Lower leg skin (tissue), 4 donors: ENCODE results near the gene PER3. TPM values are rescaled to one million over a fixed set of nuclear protein-coding genes. Genes with fewer than 3 reads are reported as not detected.

Experiments used
- DNase-seq, 2 donors: peaks; one replicate each; pipeline ENCODE4 v3.0.0-alpha.2; 2019; ENCODE audit warnings: low spot score in 2 of 2
- H3K4me3 ChIP-seq: fragments of 200-600 bp; sonication (generic); 2 replicates; pipeline ENCODE4 v1.5.1; 2017; ENCODE audit warnings: mild to moderate bottlenecking, low read depth; ENCODE audit not compliant: poor library complexity, severe bottlenecking
- CTCF ChIP-seq, 3 donors: fragments of 450-650 bp; IDR thresholded peaks; one replicate each; pipeline ENCODE4 v1.5.1; 2016; ENCODE audit warnings: antibody characterized with exemption in 3 of 3, mild to moderate bottlenecking in 3 of 3, moderate library complexity in 2 of 3
- POLR2A ChIP-seq, 2 donors: fragments of 450-650 bp; IDR thresholded peaks; one replicate each; pipeline ENCODE4 v1.6.1; 2016 to 2017; ENCODE audit warnings: antibody characterized with exemption in 2 of 2, mild to moderate bottlenecking in 1 of 2, moderate library complexity in 1 of 2
- WGBS, 2 donors: methylation state at CpG; one replicate each; pipeline ENCODE4 v1.1.5; 2018; 5-methylcytosine and 5-hydroxymethylcytosine counted together
- intact Hi-C: fragments of 100-400 bp; cut with DNase I; formaldehyde crosslinking; loops from one replicate; pipeline ENCODE4 v1.15.0; 2023; ENCODE audit warnings: low total_unique reads
- total RNA-seq, 4 donors: library from RNA; depleted of rRNA; stranded (reverse); fragments of >200 nt; gene quantifications; one replicate each; pipeline ENCODE4 v1.1.0, GENCODE V29; 2016

The PER3 gene
- 10 to 100 TPM; 14.3 to 22.5 (median 19.3) TPM for total RNA-seq

DNA sequence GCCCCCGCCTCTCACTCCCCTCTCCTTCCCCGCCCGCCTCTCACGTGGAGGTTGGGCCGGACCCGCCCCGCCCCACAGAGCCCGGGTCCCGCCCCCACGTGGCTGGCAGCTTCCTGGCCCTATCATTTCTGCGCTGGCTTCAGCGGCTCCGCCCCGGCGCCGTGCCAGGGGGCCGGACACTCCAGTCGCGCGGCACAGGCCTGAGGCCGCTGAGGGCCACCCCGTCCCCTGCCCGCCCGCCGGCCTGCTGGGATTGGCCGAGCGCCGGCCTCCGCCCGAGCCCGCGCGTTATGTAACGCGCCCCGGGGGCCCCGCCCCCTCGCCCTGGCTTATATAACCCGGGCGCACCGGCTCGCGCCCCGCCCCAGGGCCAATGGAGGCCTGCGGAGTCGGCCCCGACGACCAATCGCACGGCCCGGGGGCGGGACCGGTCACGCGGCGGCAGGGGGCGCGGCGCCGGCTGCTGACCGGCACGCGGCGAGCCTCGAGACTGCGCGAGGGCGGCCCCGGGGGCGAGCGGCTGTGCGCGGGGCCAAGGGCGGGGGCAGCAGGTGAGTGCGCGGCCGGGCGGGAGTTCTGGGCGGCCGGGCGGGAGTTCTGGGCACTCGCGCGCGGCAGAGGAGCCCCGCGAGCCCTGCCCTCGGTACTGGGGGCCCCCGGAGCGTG is at the start of gene PER3:
Gene PER3 (plus strand): TSS at position 466 of the 666 bp plus-strand sequence. CDS start 587 bp downstream, outside the sequence.
- TF ChIP-seq POLR2A (IDR thresholded peaks at IDR 0.05) (no peak), CTCF (IDR thresholded peaks at IDR 0.05) (no peak)
- WGBS, 2 donors, result 0% methylated on average over 7 of the region's 90 CpGs; no CpG with 5 or more reads in 1 of the 2 donors
- intact Hi-C loops, result no loop called here
- peak; percentile 95 to 99 for DNase-seq
- peak within 1 kb of the TSS; percentile 18 for H3K4me3 ChIP-seq

DNA sequence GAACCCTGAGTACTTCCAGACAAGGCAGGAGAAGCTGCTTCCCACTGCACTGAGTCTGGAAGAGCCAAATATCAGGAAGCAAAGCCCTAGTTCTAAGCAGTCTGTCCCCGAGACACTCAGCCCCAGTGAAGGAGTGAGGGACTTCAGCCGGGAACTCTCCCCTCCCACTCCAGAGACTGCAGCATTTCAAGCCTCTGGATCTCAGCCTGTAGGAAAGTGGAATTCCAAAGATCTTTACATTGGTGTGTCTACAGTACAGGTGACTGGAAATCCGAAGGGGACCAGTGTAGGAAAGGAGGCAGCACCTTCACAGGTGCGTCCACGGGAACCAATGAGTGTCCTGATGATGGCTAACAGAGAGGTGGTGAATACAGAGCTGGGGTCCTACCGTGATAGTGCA is 46.0 kb upstream of the PER3 start:
- intact Hi-C loops, result no loop called here
- TF ChIP-seq CTCF (IDR thresholded peaks at IDR 0.05) (no peak), POLR2A (IDR thresholded peaks at IDR 0.05) (no peak)
- no peak for DNase-seq
- WGBS, 2 donors, result 95 to 97% methylated on average over 6 of the region's 6 CpGs
- H3K4me3 ChIP-seq, result no peak overlapping the region

GRCh38 chr1:7743346-7743745 is 40.7 kb upstream of the PER3 start:
- no peak overlapping the region for H3K4me3 ChIP-seq
- DNase-seq, result no peak
- intact Hi-C loops, result no loop called here
- TF ChIP-seq POLR2A (IDR thresholded peaks at IDR 0.05) (no peak), CTCF (IDR thresholded peaks at IDR 0.05) (no peak)
- 64 to 71% methylated on average over 6 of the region's 6 CpGs for WGBS, 2 donors

DNA sequence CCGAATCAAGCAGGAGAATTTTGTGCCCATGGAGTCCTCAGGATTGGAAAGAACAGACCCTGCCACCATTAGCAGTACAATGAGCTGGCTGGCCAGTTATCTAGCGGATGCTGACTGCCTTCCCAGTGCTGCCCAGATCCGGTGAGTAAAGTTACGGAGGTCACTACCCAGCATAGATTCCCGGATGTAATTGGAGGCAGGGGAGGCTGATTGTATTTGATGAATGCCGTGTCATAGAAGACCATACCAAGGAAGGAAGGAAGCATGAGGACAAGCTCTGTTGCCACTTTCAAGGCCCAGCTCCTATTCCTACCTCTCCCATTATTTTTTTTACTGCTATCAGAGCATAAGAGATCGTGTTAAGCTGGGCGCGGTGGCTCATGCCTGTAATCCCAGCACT is 39.2 kb upstream of the PER3 start:
- no peak overlapping the region for H3K4me3 ChIP-seq
- no peak for DNase-seq
- intact Hi-C loops, result no loop called here
- 87 to 96% methylated on average over 9 of the region's 9 CpGs for WGBS, 2 donors
- TF ChIP-seq CTCF (IDR thresholded peaks at IDR 0.05), result no peak

GRCh38 chr1:7745783-7746182 is 38.3 kb upstream of the PER3 start:
- peak in 1 of 2 donors; percentile 34 for DNase-seq
- no peak for TF ChIP-seq POLR2A (IDR thresholded peaks at IDR 0.05)
- 49 to 60% methylated on average over 10 of the region's 10 CpGs for WGBS, 2 donors
- intact Hi-C loops, result no loop called here
- H3K4me3 ChIP-seq, result no peak overlapping the region

- TF ChIP-seq CTCF (IDR thresholded peaks at IDR 0.05) (no peak), POLR2A (IDR thresholded peaks at IDR 0.05) (no peak)
- 88 to 92% methylated on average over 5 of the region's 5 CpGs for WGBS, 2 donors
- DNase-seq, result no peak
- intact Hi-C loops, result no loop called here
- H3K4me3 ChIP-seq, result no peak overlapping the region
Measured at GRCh38 chr1:7747605-7748004, 36.5 kb upstream of the PER3 start.
